Cerebellar nuclear complex (tissue), 1 donor: ENCODE data around the gene KRTAP20-1.

Experiments used
- DNase-seq, 2 experiments: peaks; one replicate each; lab custom pipeline; 2025; lab: John Stamatoyannopoulos, UW

The KRTAP20-1 gene

DNA sequence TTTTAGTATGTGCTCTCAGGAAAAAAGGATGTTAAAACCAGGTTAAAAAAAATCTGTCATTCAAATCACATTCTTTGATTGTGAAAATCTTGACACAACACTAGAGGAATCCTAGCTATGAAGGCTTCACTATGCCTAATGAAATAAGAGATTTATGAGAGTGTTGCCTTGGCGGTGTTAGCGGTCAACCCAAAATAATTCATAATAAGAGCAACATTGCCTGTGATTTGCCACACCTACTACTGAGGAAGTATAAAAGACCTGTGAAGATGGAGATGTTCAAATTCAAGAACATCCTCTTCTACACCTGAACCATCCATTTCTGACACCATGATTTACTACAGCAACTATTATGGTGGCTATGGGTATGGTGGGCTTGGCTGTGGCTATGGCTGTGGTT is at the start of gene KRTAP20-1:
KRTAP20-1 (plus strand) TSS at position 301 of the 400 bp plus-strand sequence; CDS start at position 331, 30 bp downstream.
- DNase-seq, result no peak

DNA sequence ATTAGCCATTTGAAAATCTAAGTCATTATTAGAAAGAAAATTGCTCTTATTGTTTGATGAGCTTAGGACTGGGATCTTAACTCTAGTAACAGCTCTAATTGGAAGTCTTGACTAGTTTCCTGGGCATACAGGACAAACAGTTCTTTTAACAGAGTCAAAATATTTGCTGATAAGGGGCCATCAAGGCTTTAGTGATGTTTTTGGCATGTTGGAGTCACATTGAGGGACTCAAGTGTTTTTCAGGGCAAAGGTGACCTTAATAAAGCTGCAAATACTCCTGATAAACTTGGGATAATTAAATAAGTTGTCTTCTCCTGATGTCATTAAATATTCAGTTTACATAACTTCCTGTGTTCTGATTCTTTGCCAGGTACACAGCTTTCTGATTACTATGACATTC is 48.6 kb upstream of the KRTAP20-1 start:
- DNase-seq, result no peak

DNA sequence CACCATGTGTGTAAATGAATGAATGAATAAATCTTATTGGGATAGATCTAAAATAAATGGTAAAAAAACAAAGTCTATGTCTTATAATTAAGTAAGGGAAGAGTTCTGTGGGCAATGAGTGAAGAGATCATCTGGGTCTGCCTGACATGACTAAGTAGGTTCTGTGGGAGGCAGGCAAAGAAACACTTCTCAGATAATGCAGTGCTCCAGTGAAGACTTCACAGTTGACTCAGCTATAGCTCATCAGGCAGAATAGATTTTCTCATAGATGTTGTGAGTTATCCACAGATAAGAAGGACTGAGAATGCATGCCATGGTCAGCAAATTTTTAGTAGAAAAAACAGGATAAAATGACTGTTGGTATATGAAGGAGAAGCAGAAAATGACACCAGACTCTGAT is 38.5 kb upstream of the KRTAP20-1 start:
- DNase-seq, result no peak

DNA sequence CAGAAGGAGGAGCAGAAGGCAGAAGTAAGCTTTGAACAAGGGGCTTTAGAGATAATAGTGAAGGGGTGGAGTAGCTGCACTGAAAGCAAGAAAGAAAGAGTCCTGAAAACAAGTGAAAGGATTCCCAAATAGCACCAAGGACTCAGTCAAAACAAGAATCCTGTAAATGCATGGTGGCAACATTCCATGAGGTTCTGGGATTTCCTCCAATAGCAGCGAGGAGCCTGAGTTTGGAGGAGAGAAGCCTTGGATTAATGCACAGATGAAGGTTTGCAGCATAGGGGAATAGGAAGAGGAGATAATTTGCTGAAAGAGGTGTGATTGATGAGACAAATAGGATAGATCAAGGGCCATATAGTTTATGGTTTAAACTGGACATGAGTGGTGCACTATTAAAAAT is 36.9 kb upstream of the KRTAP20-1 start:
- peak in 1 of 2 experiments; percentile 67 for DNase-seq

DNA sequence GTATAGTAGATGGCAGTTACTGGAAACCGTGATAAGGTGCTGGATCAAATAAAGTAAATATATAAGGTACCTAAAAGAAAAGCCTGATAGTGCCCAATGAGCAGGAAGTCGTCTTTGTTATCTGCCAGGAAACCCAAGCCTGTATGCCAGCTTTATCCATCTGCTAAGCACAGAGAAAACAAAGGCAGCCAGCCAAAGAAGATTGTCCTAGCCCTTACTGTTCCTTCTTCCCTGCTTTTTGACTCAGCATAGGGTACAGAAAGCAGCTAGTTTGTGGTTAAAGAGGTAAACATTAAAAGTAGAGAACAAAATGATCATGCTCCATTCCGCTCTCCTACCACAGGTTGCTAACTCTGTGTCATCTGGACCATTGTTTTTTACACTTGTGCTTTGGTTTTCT is 36.1 kb upstream of the KRTAP20-1 start:
- DNase-seq, result peak in 1 of 2 experiments; percentile 18

GRCh38 chr21:30582870-30583269 is 33.4 kb upstream of the KRTAP20-1 start:
- DNase-seq, result no peak

GRCh38 chr21:30590297-30590696 is 25.9 kb upstream of the KRTAP20-1 start, which contains the start of gene KRTAP22-2:
Gene KRTAP22-2 (minus strand): TSS chr21:30590397.
- no peak for DNase-seq

DNA sequence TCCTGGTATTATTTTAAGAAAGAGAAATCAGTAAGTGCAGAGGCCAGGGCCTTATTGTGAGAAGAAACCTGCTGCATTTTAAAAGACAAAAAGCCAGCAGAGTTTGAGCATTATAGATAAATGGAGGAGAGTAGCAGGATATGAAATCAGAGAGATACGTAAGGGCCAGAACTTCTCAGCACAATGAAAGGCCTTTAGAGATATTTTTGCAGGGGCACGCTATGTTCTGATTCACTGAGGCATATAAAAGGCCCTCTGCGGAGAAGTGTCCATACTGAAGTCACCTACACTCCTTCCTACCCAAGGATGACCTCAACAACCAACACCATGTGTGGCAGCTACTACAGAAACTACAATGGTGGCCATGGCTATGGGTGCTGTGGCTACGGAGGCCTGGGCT is 24.1 kb upstream of the KRTAP20-1 start, which contains the start of gene KRTAP6-3:
KRTAP6-3 (plus strand) TSS at position 301 of the 400 bp plus-strand sequence; CDS start at position 307, 6 bp downstream.
- no peak for DNase-seq

DNA sequence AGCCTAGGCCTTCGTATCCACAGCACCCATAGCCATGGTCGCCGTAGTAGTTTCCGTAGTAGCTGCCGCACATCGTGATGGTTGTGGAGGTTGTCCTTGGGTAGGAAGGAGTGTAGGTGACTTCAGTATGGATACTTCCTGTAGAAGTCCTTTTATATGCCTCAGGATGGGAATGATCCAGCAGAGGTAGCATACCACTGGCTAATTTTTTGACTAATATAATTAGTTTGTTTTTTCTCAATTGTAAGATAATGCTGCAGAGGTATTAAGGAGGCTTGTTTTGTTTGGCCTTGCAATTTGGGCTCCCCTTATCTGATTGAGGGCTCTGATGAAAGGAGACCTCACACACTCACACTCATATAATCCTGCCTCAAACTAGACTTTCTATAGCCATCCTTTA is 17.4 kb upstream of the KRTAP20-1 start, which contains the start of gene KRTAP6-2:
KRTAP6-2 (minus strand) TSS at position 101 of the 400 bp plus-strand sequence; CDS start at position 73, 28 bp downstream.
- no peak for DNase-seq

GRCh38 chr21:30600787-30601186 is 15.4 kb upstream of the KRTAP20-1 start, which contains the start of gene KRTAP22-1:
Gene KRTAP22-1 (plus strand): TSS chr21:30601087.
- DNase-seq, result no peak

DNA sequence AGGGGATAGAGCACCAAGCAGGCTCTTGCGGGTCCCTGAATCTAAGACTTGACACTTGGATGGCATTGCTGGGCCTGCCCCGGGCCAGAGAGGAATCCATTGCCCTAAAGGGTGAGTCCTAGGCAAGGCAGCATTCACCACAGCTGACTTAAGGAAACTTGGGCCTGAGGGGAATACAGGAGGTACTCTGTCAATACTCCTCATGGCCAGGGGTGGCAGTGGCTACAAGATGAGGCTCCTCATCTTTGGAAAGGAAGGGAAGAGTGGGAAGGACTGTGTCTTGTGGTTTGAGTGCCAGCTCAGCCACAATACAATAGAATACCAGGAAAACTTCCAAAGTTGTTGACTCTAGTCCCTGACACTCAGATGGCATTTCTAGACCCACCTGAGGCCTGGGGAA is 10.3 kb upstream of the KRTAP20-1 start:
- no peak for DNase-seq

DNA sequence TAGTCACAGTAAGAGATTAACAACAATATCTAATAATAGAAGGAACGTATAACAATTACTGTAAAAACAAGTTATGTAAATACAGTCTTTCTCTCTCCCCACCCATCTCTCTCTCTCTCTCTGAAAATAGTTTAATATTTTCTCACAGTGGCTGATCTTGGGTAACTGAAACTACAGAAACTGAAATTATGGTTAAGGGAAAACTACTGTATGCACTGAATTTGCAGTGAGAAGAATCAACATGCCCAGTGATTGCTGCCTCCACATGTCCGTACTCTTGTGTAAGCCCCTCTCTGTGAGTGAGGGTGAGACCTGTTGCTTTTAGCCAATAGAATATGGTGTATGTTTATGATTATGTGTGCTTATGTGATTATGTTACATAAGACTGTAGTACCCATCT is 4.1 kb upstream of the KRTAP20-1 start:
- DNase-seq, result no peak

- no peak for DNase-seq
These were observed 2.4 kb upstream of the KRTAP20-1 start, which contains the start of gene KRTAP6-1 for GRCh38 chr21:30613836-30614235. Gene KRTAP6-1 (minus strand): TSS chr21:30613930. CDS start chr21:30613904, 26 bp downstream.

- no peak for DNase-seq
These were observed 1.0 kb upstream of the KRTAP20-1 start for GRCh38 chr21:30615199-30615598.

DNA sequence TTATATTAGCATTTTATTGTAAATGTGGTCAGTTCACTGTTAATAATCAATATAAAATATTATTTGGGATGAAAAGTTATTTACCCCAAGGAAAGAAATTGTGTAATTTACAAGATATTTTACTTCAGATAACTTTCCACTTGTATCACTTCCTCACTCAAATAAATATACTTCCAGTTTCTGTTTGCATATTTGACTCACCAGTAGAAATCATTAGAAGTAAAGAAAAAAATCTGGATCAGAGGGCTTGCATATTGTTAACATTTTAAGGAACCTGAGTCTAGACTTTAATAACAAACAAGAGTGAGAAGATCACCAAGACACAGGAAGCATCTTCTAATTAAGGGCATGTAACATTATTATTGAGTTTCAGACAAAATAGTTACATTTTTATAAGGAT is 3.9 kb downstream of the KRTAP20-1 start:
- no peak for DNase-seq

GRCh38 chr21:30620522-30620921 is 4.3 kb downstream of the KRTAP20-1 start, which contains the start of gene KRTAP20-4:
Gene KRTAP20-4 (plus strand): TSS chr21:30620627.
- no peak for DNase-seq

GRCh38 chr21:30623362-30623761 is 7.1 kb downstream of the KRTAP20-1 start:
- DNase-seq, result no peak

- DNase-seq, result no peak
These were observed 9.4 kb downstream of the KRTAP20-1 start for GRCh38 chr21:30625449-30626165.

DNA sequence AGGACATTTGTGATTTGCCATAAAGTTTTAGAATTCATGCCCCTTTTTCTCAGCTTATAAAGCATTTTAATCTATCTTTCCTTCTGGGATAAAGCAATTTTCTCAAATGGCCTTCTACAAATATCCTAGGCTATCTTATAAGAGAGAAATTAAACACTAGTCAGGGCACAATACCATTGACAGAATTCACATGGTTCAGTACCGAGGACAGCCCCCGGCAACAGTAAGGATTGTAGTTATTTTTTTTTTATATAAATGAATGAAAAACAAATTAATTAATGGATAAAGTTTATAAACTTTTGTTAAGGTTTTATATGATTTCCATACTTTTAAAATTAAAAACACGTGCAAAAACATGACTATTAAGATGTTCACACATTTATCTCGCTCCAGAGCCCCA is 11.9 kb downstream of the KRTAP20-1 start:
- DNase-seq, result no peak

GRCh38 chr21:30629200-30629599 is 13.0 kb downstream of the KRTAP20-1 start:
- no peak for DNase-seq

DNA sequence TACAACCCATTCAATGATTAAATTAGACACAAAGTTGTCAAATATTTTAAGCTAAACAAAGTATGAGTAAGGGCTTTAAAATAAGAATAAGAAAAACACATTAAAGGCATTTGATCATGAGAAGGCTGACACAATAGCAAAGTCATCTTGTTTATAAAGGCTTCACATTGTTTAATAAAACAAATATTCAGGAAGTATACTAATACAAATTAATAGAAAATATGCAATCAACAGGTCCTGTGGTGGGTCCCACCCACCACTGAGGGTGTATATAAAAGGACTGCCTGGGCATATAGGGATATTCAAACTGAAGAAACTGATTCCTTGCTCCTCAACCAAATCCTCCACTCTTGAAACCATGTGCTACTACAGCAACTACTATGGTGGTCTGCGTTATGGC is 18.7 kb downstream of the KRTAP20-1 start, which contains the start of gene KRTAP20-2:
KRTAP20-2 (plus strand) TSS at position 301 of the 400 bp plus-strand sequence; CDS start at position 359, 58 bp downstream.
- DNase-seq, result no peak

DNA sequence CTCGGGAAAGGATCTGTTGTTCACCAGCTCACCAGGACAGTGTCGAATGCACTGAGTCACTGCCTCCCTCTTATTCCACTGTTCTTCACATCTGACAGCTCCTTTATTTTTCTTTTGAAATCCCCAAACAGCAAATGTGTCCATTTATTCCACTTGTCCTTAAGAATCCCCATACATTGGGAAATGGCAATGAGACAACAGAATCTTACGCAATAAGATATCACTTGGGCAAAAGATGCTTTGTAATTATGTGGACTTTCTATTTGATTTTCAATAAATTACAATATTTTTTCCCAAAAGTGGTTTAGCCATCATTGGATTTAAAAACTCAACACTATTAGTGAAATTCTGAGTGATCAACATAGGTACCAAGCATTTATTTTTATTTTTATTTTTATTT is 22.5 kb downstream of the KRTAP20-1 start:
- DNase-seq, result no peak

- DNase-seq, result no peak
These were observed 26.3 kb downstream of the KRTAP20-1 start, which contains the start of gene KRTAP20-3 for GRCh38 chr21:30642564-30642963. Gene KRTAP20-3 (plus strand): TSS chr21:30642864.
